Panc1 (cell line): ENCODE data around the gene IL21R. TPM values are rescaled to one million over a fixed set of nuclear protein-coding genes. Genes with fewer than 3 reads are reported as not detected.

Experiments used
- ATAC-seq: fragments of 200-7000 bp; cut with Tn5 transposase; 2 replicates; pipeline ENCODE4 v1.9.1; 2020; ENCODE audit warnings: mild to moderate bottlenecking, moderate library complexity
- BruUV-seq: library from RNA; stranded (reverse); fragments of 400-500 nt; replicated peaks from 2 replicates; lab custom pipeline; 2021; lab: Mats Ljungman, UMichigan
- CTCF ChIA-PET: fragments of 300-600 bp; sonication (Branson Sonifier 250); formaldehyde crosslinking; loops from one replicate; lab custom pipeline; 2022; ENCODE audit warnings: antibody characterized with exemption; lab: Charles Lee
- POLR2A ChIA-PET: fragments of 300-600 bp; sonication (Branson Sonifier 250); formaldehyde crosslinking; loops from one replicate; lab custom pipeline; 2022; ENCODE audit warnings: antibody characterized with exemption; lab: Charles Lee
- DNase-seq: peaks from one replicate; pipeline ENCODE4 v3.0.0-alpha.2; 2010; ENCODE audit warnings: low read depth, low spot score
- H3K27ac ChIP-seq: 2 replicates; pipeline ENCODE4 v1.5.1; 2011; ENCODE audit warnings: mild to moderate bottlenecking, low read length, inconsistent platforms
- H3K27me3 ChIP-seq: fragments of 200-500 bp; sonication (Bioruptor generic); 2 replicates; pipeline ENCODE4 v1.6.0; 2014; ENCODE audit warnings: low read length, inconsistent platforms; ENCODE audit not compliant: control insufficient read depth, insufficient read depth
- H3K36me3 ChIP-seq: fragments of 200-500 bp; sonication (Bioruptor generic); 2 replicates; pipeline ENCODE4 v1.5.1; 2014; ENCODE audit warnings: inconsistent platforms, mild to moderate bottlenecking, low read length, moderate library complexity; ENCODE audit not compliant: control insufficient read depth, insufficient read depth
- H3K4me1 ChIP-seq: 2 replicates; pipeline ENCODE4 v1.5.1; 2011; ENCODE audit warnings: inconsistent platforms, mild to moderate bottlenecking, low read length, moderate library complexity; ENCODE audit not compliant: control insufficient read depth, insufficient read depth
- H3K4me3 ChIP-seq, 2 experiments: 2 replicates each; pipeline ENCODE4 v1.5.1; 2011 to 2012; ENCODE audit warnings: low read depth in 2 of 2, low read length in 2 of 2, mild to moderate bottlenecking in 2 of 2, inconsistent platforms in 1 of 2, moderate library complexity in 1 of 2
- H3K9me3 ChIP-seq: fragments of 200-500 bp; sonication (Bioruptor generic); 2 replicates; pipeline ENCODE4 v1.5.1; 2014; ENCODE audit warnings: low read depth, mild to moderate bottlenecking, inconsistent platforms, low read length, moderate library complexity; ENCODE audit not compliant: control insufficient read depth, insufficient read depth
- CTCF ChIP-seq: fragments of 450-650 bp; IDR thresholded peaks from 2 replicates; pipeline ENCODE4 v1.5.1; 2017; ENCODE audit warnings: mild to moderate bottlenecking
- POLR2AphosphoS5 ChIP-seq: IDR thresholded peaks from 2 replicates; pipeline ENCODE4 v1.6.1; 2012; ENCODE audit warnings: mild to moderate bottlenecking, low read depth, low read length, moderate library complexity
- REST ChIP-seq, 2 experiments: IDR thresholded peaks; 2 replicates each; pipeline ENCODE4 v1.6.1; 2011 to 2012; ENCODE audit warnings: low read depth in 2 of 2, control low read depth in 1 of 2, low read length in 1 of 2, mild to moderate bottlenecking in 1 of 2, moderate library complexity in 1 of 2; ENCODE audit not compliant: insufficient read depth in 1 of 2
- SIN3A ChIP-seq: IDR thresholded peaks from 2 replicates; pipeline ENCODE4 v1.6.1; 2012; ENCODE audit warnings: low read depth, mild to moderate bottlenecking, low read length, moderate library complexity, borderline replicate concordance; ENCODE audit not compliant: insufficient read depth
- TCF7L2 ChIP-seq: IDR thresholded peaks from 2 replicates; pipeline ENCODE4 v1.6.1; 2011; ENCODE audit warnings: mild to moderate bottlenecking, low read depth, low read length, inconsistent platforms
- in situ Hi-C: cut with HindIII; loops from 2 replicates; pipeline ENCODE4 v1.10.0; 2016; ENCODE audit warnings: low sequenced_read_pairs, low pct_unique_long_range_greater_than_20kb
- intact Hi-C: fragments of 100-400 bp; cut with micrococcal nuclease; formaldehyde crosslinking; loops from one replicate; pipeline ENCODE4 v1.10.0; 2022; ENCODE audit not compliant: unreplicated experiment
- total RNA-seq: library from RNA; stranded (reverse); gene quantifications from one replicate; pipeline ENCODE4 v1.2.1, GENCODE V29; 2021; ENCODE audit not compliant: unreplicated experiment

IL21R gene
- total RNA-seq, 1 experiment from 2014 or later: 0.10 TPM

- in situ Hi-C loops (no loop called here), intact Hi-C loops (no loop called here)
- ChIA-PET CTCF (no interaction called here), POLR2A (no interaction called here)
- no peaks in the 10 kb centered on the region for H3K4me1 ChIP-seq
- BruUV-seq: no TSS peak
- no peak for ATAC-seq
- H3K4me3 ChIP-seq: no peak overlapping the region
- no peaks in the 10 kb centered on the region for H3K27me3 ChIP-seq
- TF ChIP-seq POLR2AphosphoS5 (no peak), REST (IDR thresholded peaks at IDR 0.05; ENCODE audit: insufficient read depth in 1 of 2, low read depth in 2 of 2, low read length in 1 of 2) (no peak), CTCF (no peak), SIN3A (no peak), TCF7L2 (no peak)
- no peaks in the 10 kb centered on the region for H3K9me3 ChIP-seq
- no peak for DNase-seq
- H3K36me3 ChIP-seq: peaks cover 18% of the 10 kb centered on the region
- no peak overlapping the region for H3K27ac ChIP-seq
Observed at GRCh38 chr16:27470567-27471431, 68.8 kb downstream of the IL21R start.

- in situ Hi-C loops (no loop called here), intact Hi-C loops (no loop called here)
- ChIA-PET CTCF (no interaction called here), POLR2A (no interaction called here)
- Histone ChIP-seq H3K36me3 (peaks cover 18% of the 10 kb centered on the region), H3K9me3 (no peaks in the 10 kb centered on the region), H3K27ac (no peak overlapping the region), H3K4me1 (no peaks in the 10 kb centered on the region), H3K4me3 (no peak overlapping the region), H3K27me3 (no peaks in the 10 kb centered on the region)
- ATAC-seq: no peak
- BruUV-seq: no TSS peak
- no peak for DNase-seq
- TF ChIP-seq CTCF: no peak
- no peak for TF ChIP-seq SIN3A
- no peak for TF ChIP-seq REST (IDR thresholded peaks at IDR 0.05; ENCODE audit: insufficient read depth in 1 of 2, low read depth in 2 of 2, low read length in 1 of 2)
- TF ChIP-seq POLR2AphosphoS5: no peak
- no peak for TF ChIP-seq TCF7L2
Observed at GRCh38 chr16:27471661-27472060, 69.7 kb downstream of the IL21R start.
